Measurements from ENCODE around the gene KNOP1.
A peak's percentile ranks its signal among the peaks of the same experiment; 100 is the strongest.

KNOP1 gene, protein sequence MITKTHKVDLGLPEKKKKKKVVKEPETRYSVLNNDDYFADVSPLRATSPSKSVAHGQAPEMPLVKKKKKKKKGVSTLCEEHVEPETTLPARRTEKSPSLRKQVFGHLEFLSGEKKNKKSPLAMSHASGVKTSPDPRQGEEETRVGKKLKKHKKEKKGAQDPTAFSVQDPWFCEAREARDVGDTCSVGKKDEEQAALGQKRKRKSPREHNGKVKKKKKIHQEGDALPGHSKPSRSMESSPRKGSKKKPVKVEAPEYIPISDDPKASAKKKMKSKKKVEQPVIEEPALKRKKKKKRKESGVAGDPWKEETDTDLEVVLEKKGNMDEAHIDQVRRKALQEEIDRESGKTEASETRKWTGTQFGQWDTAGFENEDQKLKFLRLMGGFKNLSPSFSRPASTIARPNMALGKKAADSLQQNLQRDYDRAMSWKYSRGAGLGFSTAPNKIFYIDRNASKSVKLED

DNA sequence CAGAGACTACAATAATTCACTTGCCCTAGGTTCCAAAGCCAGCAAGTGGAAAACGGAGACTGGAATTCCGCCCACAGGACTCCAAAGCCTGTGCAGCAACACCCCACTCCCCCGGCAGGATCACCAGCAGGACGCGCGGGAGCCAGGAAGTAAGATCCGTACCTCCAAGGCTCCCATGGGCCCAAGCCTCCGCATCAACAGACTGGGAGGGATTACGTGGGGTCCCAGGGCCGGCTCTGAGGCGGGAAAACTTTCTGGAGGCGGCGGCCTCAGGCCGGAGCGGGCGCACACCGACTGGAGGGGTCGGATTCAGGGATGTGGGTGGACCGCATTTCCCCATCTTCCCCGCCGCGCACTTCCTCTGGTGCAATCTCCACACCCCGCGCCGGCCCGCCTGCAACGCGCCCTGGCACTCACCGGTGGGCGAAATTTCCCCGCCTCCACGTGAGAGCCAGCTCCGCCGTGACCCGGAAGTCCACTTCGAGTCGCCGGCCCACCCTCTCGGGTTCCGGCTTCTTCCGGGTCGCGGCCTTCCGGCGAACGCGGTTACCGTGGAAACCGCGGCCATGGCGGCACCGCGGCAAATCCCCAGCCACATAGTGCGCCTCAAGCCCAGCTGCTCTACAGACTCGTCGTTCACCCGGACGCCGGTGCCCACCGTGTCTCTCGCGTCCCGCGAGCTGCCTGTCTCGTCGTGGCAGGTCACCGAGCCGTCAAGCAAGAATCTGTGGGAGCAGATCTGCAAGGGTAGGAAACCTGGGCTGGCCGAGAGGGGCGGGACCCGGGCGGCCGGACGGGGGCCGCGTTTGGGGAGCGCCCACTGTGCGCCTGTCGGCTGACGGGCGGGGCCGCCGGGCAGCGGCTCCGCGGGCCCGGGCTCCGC is at the start of gene KNOP1, which contains the start of gene IQCK:
KNOP1 (minus strand) TSS at position 487 of the 883 bp plus-strand sequence. CDS start 3,192 bp downstream, outside the sequence.
IQCK (plus strand) TSS at position 531 of the 883 bp plus-strand sequence; CDS start at position 567, 36 bp downstream.
- peak; percentile 21 for DNase-seq

DNA sequence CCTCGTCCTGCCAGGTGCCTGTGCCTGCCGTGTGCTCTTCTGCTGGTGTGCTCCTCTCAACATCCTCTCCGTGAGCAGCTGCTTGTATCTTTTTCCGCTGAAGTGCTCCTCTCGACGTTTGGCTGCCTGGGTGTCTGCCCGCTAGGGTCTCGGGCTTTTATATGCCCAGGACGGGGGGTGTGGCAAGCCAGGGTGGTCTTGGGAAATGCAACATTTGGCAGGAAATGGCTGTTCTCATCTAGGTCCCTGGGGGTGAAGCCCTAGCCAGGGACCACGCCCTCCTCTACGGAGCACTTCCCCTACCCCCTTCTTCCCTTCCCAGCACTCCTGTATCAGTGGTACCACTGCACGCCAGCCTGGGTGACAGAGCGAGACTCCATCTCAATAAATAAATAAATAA is 49.5 kb upstream of the KNOP1 start:
- DNase-seq: no peak

DNA sequence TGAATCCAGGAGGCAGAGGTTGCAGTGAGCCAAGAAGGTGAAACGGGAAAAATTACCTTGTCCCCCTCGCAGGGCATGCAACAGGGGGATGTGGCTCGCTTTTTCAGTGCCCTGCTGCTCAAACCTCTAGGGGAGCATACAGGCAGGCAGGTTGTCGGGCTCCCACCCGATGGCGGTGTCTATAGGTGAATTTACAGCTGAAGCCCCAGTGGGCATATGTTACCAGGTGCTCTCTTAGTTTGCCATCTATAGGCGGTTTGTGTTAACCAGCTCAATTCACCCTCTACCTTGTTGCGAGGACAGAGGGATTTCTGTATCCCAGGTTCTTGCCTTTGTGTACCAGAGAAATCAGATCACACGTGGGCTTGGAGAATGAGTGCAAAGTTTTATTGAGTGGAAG is 49.0 kb upstream of the KNOP1 start:
- DNase-seq: no peak

DNA sequence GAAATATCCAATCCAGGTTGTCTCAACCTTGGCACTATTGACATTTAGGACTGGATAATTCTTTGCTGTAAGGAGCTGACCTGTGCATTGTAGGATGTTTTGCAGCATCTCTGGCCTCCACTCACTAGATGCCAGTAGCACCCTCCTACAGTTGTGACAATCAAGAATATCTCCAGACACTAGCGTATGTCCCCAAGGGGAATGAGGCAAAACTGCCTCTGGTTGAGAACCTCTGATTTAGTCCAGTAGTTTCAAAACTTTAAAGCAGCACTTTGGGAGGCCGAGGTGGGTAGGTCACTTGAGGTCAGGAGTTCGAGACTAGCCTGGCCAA is 48.5 kb upstream of the KNOP1 start:
- DNase-seq: no peak

DNA sequence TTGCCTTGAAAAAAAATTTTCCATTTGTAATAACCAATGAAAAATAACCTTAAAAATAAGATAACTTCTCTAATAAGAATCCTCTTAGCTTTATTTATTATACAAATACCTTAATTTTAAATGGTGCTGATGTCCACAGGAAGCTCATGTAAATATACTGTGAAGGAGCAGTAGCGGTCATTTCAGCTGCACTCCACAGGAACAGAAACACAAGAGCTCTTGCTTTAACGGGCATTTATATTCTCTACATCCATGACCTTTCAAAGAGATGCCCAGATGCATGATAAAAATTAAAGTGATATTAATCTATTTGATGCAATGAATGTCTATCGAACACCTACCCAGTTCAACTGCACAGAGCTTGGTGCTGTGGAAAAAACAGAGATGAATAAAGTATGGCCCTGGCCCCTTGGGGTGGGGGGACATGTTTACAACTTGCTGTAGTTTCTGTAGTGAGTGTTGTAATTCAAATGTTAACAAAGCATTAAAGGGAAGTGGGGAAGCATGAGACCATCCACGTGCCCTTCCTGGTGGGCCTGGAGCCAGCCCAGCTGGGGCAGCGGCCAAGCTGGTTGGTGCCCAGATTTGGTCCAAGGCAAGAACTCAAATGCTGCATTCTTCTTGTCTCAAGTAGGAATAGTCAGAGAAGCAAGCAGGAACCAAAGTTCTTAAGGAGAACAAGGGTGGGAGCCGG is 48.0 kb upstream of the KNOP1 start:
- DNase-seq: no peak

DNA sequence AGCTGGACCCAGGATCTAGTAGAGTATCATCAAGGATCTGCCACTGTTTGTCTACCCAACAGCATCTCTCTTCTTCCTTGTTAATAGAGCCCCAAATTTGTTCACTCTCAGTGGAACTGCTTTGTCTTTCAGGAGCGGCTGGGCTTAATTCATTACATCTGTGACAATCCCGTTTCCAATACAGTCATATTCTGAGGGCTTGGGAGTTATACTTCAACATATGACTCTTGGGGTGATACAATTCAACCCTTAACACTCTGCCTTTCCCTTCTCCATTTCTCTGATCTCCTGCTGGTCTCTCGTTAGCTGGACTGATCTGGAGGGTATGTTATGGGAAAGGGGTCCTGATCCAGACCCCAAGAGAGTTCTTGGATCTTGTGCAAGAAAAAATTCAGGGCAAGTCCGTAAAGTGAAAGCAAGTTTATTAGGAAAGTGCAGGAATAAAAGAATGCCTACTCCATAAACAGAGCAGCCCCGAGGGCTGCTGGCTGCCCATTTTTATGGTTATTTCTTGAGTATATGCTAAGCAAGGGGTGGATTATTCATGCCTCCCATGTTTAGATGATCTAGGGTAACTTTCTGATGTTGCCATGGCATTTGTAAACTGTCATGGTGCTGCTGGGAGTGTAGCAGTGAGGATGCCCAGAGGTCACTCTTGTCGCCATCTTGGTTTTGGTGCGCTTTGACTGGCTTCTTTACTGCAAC is 42.5 kb upstream of the KNOP1 start:
- DNase-seq: no peak

DNA sequence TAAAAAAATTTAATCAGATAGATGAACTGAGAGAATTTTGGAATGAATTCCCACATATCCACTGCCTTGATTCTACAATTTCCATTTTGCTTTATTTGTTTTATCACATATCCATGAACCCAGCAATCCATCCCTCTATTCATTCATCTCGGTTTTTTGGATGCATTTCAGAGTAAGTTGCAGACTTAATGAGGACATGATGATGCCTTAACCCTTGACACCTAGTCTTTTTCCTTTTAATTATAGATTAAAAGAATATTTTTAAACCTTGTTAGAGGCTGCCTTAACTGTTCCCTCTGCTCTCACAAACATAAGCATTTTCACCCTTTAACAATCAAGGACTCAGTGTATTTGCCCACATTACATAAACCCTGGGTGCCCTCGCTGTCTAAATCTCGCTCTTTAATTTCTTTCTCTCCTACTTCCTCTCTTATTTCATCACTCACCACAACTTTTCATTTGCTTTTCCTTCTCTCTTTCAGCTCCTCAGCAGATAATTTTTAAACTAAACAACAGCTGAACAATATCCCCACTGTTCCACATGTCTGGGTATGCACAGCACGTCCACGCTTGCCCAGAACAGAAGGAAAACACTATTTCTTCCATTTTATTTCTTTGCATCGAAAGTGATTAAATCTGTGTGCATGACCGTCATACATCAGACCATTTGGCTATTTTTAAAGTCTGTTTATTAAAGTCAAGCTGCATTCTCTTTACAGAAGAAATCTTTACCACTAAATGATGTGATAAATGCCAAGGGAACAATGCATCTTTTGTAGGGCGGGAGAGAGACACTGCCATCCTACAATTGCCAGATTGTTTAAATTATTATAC is 40.0 kb upstream of the KNOP1 start:
- DNase-seq: no peak

DNA sequence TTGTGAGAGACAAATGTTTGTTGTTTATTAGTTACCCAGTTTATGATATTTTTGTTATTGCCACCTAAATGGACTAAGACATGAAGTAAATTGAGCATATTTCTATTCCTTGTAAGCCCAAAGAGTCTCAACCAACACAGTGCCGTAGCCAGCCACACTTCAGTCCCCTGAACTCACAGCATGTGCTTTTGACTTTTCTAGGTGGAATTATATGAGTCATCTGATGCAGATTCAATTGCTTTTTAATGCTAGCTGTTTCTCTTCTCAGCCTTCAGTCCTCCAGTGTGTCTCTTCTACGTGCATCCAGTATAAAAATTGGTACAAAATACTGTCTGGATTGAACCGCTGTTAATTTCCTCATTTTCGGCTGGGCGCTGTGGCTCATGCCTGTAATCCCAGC is 39.0 kb upstream of the KNOP1 start:
- DNase-seq: no peak

DNA sequence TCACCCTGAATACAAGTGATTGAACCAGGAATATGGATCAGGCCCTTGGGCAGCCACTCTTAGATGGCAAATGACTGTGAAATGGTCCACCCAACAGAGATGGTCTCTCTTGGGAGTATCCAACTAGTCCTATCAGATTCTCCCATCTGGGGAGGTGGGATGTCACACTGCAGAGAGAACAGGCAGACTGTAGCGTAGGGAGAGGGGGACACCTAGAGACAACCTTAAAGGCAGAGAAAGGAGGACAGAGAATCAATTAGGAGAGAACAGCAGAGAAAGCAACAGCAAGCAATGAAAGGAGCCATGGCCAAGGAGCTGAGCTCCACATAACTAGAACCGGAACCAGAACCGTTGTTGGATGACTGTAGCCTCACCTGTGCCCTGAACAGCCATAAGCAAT is 37.2 kb upstream of the KNOP1 start:
- DNase-seq: no peak

DNA sequence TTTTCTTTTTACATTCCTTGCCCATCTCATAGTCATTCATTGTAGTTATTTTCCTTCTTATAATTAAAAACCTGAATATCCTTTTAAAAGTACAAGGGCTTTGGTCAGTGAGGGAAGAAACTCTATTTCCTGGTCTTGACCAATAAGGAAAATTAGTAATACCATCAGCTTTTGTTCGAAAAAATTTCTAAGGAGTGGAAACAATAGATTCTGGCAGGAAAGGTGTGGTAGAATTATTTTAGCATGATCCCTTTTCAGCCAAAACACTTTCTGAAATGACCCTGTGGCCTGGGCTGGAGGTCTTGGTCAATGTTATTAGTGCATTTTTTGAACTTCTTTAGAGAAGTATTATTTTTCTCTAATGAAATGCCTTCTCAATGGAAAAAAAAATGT is 36.6 kb upstream of the KNOP1 start:
- DNase-seq: no peak

DNA sequence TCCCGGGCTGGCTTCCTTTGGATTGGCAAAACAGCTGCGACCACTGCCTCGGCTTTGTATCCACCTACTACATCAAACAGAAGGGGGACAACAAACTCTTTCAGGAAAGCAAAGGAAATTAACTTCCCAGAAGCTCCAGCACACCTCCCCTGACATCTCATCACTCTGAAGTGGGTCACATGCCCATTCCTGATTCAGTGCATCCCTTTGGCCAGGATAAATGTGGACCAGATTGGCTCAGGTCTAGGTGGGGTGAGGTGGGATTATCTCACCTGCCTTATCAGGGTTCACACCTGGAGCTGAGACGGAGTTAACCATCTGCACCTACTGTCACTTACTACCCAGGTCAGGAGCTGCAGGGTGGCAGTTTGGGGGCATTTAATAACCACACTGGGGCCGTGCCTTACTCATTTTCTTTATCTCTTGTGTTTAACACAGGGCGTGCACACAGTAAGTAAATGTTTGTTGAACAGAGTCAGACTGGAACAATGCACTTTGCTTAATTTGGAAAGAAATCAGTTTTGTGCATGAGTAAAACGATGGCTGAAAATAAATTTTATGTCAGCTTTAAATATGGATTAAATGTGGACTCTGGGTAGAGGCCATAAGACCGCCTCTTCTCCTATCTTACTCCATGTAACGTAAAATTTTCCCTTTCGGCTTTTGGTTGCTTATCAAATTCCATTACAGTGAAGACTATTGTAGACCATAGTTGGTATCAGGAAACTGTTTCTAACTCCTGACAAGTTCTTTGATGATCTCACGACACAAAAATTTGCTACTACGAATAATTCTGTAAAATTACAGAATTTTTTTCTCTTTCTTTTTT is 36.0 kb upstream of the KNOP1 start:
- no peak for DNase-seq

DNA sequence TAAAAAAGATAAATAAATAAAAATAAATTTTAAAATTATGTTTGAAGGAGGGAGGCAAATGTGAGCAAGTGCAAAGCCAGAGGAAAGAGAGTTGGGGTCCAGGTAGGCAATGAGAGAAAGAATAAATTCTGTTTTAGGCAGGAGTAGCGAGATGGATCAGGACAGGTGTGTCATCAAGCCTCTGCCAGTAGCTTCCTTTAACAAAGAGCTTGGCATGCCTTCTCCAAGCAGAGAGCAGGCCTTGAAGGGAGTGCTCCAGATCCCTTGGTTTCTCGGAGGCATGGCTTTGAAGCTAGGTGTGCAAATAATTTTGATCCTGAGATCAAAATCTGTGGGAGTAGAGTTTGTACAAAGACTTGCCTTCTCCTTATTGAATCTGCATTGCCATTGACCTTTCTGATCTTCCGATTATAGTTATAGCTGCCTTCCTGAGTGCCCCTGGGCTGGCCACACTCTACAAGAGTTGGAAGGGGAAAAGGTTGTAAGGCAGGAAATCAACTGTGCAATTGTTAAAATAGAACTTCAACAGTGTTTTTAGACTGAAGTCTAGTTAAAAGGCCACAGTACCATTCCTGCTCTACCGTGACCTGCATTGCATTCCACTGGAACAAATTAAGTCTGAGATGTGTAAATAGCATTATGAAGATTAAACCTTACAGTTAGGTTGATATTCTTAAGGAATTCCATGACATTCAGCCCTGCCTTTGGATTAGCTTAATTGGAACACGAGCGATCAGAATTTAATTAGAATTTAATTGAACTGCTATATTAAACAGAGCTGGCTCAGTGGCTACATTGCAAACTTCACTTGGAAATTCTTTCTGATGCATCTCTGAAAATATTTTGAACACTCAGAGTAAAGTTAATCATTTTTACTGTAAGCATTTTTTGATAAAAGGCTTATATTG is 33.7 kb upstream of the KNOP1 start:
- no peak for DNase-seq

DNA sequence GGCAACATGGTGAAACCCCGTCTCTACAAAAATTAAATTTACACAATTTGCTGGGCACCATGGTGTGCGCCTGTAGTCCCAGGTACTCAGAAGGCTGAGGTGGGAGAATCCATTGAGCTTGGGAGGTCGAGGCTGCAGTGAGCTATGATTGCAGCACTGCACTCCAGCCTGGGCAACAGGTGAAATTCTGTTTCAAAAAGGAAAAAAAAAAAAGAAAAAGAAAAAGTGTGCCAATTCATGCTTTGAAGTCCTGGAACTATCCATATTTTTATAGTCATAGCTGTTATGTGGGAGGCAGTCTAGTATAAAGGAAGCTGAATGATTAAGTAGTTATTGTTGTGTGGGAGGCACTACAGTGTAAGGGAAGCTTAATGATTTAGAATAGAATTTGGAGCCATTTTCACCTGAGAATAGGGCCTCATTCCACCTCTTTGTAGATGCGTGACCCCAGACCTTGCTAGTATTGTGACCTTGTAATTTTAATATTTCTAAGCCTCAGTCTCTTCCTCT is 31.6 kb upstream of the KNOP1 start:
- DNase-seq: no peak

DNA sequence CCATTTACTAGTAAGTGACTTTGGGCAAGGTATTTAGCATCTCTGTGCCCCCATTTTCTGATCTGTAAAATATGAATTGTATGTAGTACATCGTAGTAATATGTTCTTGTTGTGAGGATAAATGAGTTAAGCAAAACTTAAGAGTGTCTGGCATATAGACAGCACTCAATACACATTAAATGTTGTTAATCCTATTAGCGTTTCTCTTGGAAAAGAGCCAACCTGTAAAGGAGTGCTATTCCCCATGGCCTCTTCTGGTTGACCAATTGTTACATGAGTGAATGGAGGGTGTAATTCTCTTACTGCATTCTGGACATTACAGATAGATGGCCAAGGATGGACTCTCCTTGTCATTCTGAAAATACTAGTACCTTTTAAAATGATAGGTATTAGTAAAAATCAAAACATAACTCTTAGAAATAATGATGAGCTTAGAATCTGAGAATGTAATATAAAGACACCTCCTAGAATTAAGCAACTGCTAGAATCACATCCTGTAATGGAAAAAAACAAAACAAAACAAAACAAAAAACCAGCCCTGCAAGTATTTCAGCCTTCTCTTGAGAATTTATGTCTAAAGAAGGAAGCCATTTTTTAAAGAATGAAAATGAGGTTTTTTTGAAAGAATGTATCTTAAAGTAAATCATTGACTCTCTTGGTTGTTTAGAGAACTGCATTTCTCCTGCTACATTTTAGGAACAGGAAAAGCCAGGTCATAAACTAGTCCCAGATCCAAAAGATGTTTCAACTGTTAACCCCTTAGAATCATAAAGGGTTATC is 30.6 kb upstream of the KNOP1 start:
- no peak for DNase-seq

DNA sequence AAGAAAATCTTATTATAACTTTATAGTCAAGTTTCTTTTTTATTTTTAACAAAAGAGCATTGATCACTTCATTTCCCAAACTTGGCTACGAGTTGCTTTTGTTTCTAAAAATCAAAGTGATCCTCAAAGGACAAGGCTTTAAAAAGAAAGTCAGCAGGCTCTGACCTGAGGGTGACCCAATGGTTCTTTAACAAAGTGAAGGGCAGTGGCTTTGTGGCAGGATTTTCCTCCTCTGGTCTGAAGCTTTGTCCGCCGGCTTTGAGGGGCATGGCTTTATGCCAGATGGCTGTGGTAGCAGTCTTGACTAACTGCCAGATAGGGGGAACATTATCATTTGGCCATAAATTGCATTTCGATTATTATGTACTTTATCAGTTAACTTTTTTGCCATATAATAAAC is 28.5 kb upstream of the KNOP1 start:
- DNase-seq: no peak

DNA sequence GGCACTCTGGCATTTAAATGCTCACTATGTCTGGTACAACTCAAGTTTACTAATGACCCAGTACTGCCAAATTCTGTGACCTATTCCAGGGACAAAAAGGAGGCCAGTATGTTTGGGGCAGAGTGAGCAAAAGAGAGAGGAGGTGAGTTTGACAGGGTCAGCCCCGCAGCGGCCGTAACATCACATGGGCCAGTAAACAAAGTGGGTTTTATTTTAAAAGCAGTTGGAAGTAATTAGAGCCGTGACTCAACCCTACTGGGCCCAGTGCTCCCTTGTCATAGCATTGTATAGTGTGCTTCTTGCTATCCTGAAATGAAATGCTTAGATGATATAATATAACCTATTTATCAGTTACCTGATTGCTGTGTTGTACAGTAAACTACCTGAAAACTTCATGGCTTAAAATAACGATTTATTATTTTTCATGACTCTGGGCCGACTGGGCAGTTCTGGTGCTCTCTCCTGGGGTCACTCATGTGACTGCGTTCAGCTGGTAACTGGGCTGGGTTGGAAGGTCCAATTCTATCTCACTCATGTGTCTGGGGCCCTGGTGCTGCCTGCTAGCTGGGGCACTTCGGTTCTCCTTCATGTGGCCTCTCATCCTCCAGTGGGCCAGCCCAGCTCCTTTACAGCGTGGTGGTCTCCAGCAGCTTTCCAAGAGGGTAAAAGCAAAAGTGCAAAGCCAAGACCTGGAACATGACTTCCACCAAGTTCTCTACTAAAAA is 27.4 kb upstream of the KNOP1 start:
- DNase-seq: no peak

DNA sequence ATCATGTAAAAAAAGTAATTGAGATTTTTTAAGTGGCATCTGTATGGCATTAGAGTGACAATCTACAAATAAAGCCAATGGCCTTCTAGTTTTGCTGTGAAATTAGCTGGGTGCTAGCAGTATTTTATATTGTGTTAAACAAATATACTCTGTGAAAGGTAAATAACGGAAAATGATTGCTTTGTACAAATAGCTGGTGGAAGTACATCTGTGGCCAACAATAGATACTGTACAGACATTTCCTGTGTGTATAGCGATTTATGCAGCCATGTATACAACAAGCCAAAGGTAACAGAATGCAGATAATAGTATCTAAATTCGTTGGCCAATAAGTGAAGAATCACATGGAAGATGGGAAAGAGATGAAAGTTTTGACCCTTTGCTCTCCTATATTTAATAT is 26.6 kb upstream of the KNOP1 start:
- no peak for DNase-seq

DNA sequence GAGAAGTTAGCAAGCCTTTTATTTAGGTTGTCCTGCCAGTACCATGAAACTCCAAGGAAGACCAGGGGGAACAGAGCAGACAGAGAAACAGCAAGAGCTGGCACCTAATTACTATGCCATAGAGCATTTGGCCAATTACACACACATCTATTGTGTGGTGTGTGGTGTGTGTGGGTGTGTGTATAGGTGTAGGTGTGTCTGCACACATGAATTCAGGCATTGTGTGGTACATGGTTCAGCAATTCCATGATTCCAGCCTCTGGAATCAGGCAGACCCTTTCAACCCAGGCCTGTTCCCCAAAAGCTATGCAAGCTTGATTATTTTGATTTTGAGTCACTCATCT is 25.8 kb upstream of the KNOP1 start:
- DNase-seq: no peak
